NCI-H2107 treated with DMSO at 0.1 percent for 48 hours (cell line): ENCODE measurements around the gene XPNPEP2.

Experiments
- DNase-seq: peaks from one replicate; lab custom pipeline; 2025; ENCODE audit not compliant: unreplicated experiment; lab: John Stamatoyannopoulos, UW

XPNPEP2 gene

GRCh38 chrX:129793604-129794191 is 54.9 kb downstream of the XPNPEP2 start:
- peak; percentile 49 for DNase-seq

- no peak for DNase-seq
Measured at GRCh38 chrX:129795584-129795983, 56.8 kb downstream of the XPNPEP2 start.

GRCh38 chrX:129797251-129797906 is 58.6 kb downstream of the XPNPEP2 start:
- DNase-seq = no peak

GRCh38 chrX:129798456-129798855 is 59.7 kb downstream of the XPNPEP2 start:
- DNase-seq = no peak

GRCh38 chrX:129798888-129799287 is 60.1 kb downstream of the XPNPEP2 start:
- DNase-seq = no peak

- no peak for DNase-seq
Measured at GRCh38 chrX:129800186-129800585, 61.4 kb downstream of the XPNPEP2 start.

- no peak for DNase-seq
Measured at GRCh38 chrX:129802863-129803262, 64.1 kb downstream of the XPNPEP2 start.

- no peak for DNase-seq
Measured at GRCh38 chrX:129804806-129805205, 66.0 kb downstream of the XPNPEP2 start.

- DNase-seq = no peak
Measured at GRCh38 chrX:129808158-129808828, 69.5 kb downstream of the XPNPEP2 start.

GRCh38 chrX:129808829-129809796 is 70.3 kb downstream of the XPNPEP2 start:
- no peak for DNase-seq

GRCh38 chrX:129813662-129814368 is 75.0 kb downstream of the XPNPEP2 start:
- no peak for DNase-seq

GRCh38 chrX:129818123-129818522 is 79.3 kb downstream of the XPNPEP2 start:
- no peak for DNase-seq
